ENCODE results near the gene DCUN1D5.
A peak's percentile ranks its signal among the peaks of the same experiment; 100 is the strongest.

The DCUN1D5 gene

DNA sequence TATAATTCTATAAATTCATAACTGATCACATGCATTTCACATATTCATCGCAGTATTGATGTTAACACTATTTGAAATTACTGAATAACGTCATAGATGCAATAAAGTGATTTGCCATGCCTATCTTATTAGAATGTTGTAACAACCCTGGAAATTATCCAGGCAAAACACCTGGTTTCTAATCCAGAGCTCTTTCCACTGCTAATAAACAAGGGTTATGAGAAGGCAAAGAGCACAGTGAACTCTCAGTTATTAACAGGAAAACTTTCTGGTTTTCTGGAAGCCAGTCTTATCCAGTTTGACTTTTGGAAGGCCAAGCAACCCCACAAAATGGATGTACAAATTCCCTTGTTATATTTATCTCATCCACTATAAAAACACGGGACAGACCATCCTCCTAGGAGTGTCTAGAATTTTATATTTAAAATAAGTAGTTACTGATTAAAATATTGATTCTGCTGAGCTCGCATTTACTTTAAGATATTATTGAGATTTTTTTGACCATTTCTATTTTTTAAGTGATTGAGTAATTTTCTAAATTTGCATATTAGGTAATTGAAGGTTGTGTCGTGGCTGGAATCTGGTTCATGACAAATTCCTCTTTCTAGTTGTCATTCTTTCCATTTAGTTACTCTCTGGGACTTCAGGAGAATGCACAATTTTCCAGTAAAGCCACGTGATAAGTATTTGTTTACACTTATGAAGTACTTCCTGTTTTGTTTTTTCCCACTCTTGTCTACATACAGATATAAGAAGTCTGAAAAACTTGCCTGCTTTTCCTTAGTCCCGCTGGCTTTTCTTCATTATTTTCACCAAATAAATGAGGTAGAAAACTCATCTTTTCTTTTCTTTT is 47.9 kb downstream of the DCUN1D5 start:
- no peak overlapping the region for H3K4me3 ChIP-seq (ENCODE audit: low read depth, low read length)
- TF ChIP-seq, protein P1, sequence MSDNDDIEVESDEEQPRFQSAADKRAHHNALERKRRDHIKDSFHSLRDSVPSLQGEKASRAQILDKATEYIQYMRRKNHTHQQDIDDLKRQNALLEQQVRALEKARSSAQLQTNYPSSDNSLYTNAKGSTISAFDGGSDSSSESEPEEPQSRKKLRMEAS (IDR thresholded peaks at IDR 0.05; ENCODE audit: low read depth, low read length): no peak
- TF ChIP-seq MYC (IDR thresholded peaks at IDR 0.05; ENCODE audit: low read depth, low read length): no peak
- no peak for TF ChIP-seq POLR2A (IDR thresholded peaks at IDR 0.05; ENCODE audit: extremely low read depth, insufficient read length)
- TF ChIP-seq, protein P2, sequence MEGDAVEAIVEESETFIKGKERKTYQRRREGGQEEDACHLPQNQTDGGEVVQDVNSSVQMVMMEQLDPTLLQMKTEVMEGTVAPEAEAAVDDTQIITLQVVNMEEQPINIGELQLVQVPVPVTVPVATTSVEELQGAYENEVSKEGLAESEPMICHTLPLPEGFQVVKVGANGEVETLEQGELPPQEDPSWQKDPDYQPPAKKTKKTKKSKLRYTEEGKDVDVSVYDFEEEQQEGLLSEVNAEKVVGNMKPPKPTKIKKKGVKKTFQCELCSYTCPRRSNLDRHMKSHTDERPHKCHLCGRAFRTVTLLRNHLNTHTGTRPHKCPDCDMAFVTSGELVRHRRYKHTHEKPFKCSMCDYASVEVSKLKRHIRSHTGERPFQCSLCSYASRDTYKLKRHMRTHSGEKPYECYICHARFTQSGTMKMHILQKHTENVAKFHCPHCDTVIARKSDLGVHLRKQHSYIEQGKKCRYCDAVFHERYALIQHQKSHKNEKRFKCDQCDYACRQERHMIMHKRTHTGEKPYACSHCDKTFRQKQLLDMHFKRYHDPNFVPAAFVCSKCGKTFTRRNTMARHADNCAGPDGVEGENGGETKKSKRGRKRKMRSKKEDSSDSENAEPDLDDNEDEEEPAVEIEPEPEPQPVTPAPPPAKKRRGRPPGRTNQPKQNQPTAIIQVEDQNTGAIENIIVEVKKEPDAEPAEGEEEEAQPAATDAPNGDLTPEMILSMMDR (IDR thresholded peaks at IDR 0.05; ENCODE audit: low read depth, low read length): no peak
- no peak for DNase-seq (ENCODE audit: low read depth)

DNA sequence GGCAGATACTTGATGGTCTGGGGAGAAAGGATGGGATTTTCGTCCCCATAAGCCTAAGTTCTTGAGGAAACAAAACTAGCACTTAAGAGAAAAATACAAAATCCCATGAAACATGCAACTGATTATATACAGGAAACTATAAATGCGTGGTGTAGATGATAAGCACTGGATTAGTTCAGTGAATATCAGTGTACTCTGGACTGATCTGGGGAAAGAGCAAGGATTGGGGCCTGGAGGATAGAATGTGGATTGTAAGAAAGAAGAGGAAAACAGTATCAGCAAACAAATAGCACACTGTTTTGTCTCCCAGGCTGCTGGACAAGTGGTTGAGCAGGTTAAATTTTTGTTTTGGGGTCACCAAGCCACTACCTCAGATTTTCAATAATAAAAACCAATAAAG is 49.8 kb downstream of the DCUN1D5 start:
- H3K4me3 ChIP-seq (ENCODE audit: low read depth, low read length): no peak overlapping the region
- no peak for DNase-seq (ENCODE audit: low read depth)
- TF ChIP-seq MYC (IDR thresholded peaks at IDR 0.05; ENCODE audit: low read depth, low read length) (no peak), POLR2A (IDR thresholded peaks at IDR 0.05; ENCODE audit: extremely low read depth, insufficient read length) (no peak)
- TF ChIP-seq, protein P2 (IDR thresholded peaks at IDR 0.05; ENCODE audit: low read depth, low read length): no peak
- TF ChIP-seq, protein P1 (IDR thresholded peaks at IDR 0.05; ENCODE audit: low read depth, low read length): no peak

DNA sequence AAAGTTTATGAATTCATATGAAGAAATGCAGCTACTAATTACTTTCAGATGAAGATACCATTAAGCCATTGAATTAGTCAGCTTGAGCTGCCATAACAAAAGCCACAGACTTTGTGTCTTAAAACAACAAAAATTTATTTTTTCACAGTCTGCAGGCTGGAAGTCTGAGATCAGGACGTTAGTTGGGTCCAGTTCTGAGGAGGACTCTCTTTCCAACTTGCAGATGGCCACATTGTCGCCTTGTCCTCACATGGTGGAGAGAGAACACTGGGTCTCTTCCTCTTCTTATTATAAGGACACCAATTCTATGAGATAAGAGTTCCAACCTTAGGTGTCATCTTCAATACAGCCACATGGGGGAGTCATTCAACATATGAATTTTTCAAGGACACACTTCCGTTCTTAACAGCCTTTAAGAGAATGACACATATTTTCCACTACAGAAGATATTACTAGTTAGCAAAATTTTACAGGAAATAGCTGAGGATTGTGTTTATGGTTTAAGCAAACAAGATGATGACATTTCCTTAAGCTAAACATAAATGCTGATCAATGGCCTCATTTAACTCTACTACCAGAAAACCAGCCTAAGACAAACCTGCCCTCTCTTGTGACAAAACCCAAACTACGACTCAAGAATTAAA is 56.0 kb downstream of the DCUN1D5 start:
- peak; percentile 86 for DNase-seq (ENCODE audit: low read depth)
- H3K4me3 ChIP-seq (ENCODE audit: low read depth, low read length): no peak overlapping the region
- TF ChIP-seq, protein P2 (IDR thresholded peaks at IDR 0.05; ENCODE audit: low read depth, low read length): peak; percentile 51
- TF ChIP-seq, protein P1 (IDR thresholded peaks at IDR 0.05; ENCODE audit: low read depth, low read length): peak; percentile 56; the same call in 1 of the 2 replicates
- no peak for TF ChIP-seq MYC (IDR thresholded peaks at IDR 0.05; ENCODE audit: low read depth, low read length)
- no peak for TF ChIP-seq POLR2A (IDR thresholded peaks at IDR 0.05; ENCODE audit: extremely low read depth, insufficient read length)

DNA sequence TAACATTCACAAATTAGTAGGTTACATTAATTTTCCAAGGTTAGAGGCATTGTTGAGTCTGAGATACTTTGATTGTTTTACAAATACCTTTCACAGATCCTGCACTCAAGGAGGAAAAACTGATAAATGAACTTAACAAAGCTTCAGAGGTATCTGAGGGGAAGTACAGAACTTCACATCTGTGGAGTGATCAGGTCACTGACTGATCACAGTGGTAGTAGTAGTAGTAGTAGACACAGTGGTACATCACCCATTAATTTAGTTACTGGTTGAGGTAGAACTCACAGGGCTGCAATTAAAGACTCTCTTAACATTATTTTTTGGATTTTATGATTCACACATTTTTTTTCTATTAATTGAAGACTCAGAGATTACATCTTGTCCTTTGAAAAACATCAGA is 56.7 kb downstream of the DCUN1D5 start:
- DNase-seq (ENCODE audit: low read depth): no peak
- H3K4me3 ChIP-seq (ENCODE audit: low read depth, low read length): no peak overlapping the region
- TF ChIP-seq, protein P2 (IDR thresholded peaks at IDR 0.05; ENCODE audit: low read depth, low read length): no peak
- TF ChIP-seq, protein P1 (IDR thresholded peaks at IDR 0.05; ENCODE audit: low read depth, low read length): no peak
- no peak for TF ChIP-seq POLR2A (IDR thresholded peaks at IDR 0.05; ENCODE audit: extremely low read depth, insufficient read length)
- no peak for TF ChIP-seq MYC (IDR thresholded peaks at IDR 0.05; ENCODE audit: low read depth, low read length)

DNA sequence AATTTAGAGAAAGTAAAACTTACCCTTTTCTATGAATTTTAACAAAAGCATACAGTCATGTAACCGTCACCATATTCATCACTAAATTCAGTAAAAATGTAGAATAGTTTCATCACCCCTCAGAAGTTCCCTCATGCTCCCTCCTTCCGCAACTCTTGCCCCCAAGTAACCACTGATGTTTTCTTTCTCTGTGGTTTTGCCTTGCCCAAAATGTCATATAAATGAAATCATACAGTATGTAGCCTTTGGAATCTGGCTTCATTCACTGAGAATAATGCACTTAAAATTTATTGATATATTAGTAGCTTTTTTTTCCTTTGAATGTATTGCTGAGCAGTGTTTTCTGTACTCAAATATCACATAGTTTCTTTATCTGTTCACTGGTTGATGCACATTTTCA is 60.1 kb downstream of the DCUN1D5 start:
- H3K4me3 ChIP-seq (ENCODE audit: low read depth, low read length): no peak overlapping the region
- no peak for DNase-seq (ENCODE audit: low read depth)
- TF ChIP-seq MYC (IDR thresholded peaks at IDR 0.05; ENCODE audit: low read depth, low read length) (no peak), POLR2A (IDR thresholded peaks at IDR 0.05; ENCODE audit: extremely low read depth, insufficient read length) (no peak)
- TF ChIP-seq, protein P2 (IDR thresholded peaks at IDR 0.05; ENCODE audit: low read depth, low read length): no peak
- TF ChIP-seq, protein P1 (IDR thresholded peaks at IDR 0.05; ENCODE audit: low read depth, low read length): no peak

Data from NB4 (cell line).